ENCODE results near the gene CMC4.

DNA sequence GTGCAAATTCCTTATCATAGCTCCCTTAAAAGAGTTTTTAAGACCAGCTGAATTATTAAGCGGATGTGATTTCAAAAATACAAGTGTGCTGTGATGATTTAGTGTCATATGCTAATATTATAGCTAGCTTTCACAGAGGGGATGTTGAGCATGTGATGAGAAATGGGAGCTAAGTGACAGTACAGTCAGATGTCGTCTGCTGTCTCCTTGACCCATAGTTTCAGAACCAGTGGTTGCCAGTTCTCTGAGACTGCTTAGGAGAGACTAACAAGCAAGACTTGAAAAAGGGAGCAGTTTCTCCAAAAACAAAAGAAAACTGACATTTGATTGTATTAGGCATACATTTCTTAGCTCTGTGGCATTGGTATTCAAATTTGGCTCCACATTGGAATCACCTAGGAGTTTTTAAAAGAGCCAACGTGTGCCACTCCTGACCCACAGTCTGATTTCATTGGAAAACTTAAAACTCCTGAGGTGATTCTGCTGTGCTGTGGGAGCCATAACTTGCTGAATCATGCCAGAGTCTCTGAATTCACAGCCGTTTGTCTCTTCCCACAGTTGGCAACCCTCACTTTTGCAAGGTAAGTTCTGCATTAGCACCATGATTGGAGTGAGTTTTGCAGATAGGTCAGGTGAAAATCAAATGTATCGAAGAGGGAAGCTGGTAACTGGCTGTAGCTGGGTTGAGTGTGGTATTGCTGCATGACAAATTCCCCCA is 24.0 kb downstream of the CMC4 start:
- TF ChIP-seq, protein P1, sequence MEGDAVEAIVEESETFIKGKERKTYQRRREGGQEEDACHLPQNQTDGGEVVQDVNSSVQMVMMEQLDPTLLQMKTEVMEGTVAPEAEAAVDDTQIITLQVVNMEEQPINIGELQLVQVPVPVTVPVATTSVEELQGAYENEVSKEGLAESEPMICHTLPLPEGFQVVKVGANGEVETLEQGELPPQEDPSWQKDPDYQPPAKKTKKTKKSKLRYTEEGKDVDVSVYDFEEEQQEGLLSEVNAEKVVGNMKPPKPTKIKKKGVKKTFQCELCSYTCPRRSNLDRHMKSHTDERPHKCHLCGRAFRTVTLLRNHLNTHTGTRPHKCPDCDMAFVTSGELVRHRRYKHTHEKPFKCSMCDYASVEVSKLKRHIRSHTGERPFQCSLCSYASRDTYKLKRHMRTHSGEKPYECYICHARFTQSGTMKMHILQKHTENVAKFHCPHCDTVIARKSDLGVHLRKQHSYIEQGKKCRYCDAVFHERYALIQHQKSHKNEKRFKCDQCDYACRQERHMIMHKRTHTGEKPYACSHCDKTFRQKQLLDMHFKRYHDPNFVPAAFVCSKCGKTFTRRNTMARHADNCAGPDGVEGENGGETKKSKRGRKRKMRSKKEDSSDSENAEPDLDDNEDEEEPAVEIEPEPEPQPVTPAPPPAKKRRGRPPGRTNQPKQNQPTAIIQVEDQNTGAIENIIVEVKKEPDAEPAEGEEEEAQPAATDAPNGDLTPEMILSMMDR (IDR thresholded peaks at IDR 0.05; ENCODE audit: insufficient read depth, low read length, poor library complexity, severe bottlenecking), result no peak
- no peak for TF ChIP-seq EZH2phosphoT487 (conservative IDR thresholded peaks at IDR 0.05; ENCODE audit: low read length)

Measured in SU-DHL-6 (cell line).